Spleen (tissue), 11 donors: Measurements from ENCODE around the gene UBXN11. TPM values are rescaled to one million over a fixed set of nuclear protein-coding genes. Genes with fewer than 3 reads are reported as not detected.
A peak's percentile ranks its signal among the peaks of the same experiment; 100 is the strongest.
"Not testable (repeated sequence)": the region's sequence is repeated elsewhere in the genome, so short reads cannot be mapped to it uniquely, and the experiment has no call there.

Experiments
- DNase-seq: peaks from one replicate; pipeline ENCODE4 v3.0.0-alpha.2; 2020
- H3K27ac ChIP-seq, 8 donors: fragments of 200-600 bp; sonication (generic) in 7 of 8; 1 replicate in 4 of 8; 2 replicates in 4 of 8; pipeline versions ENCODE4 v1.5.0 to v1.8.0; 2016 to 2021; ENCODE audit warnings: inconsistent platforms in 4 of 8, mild to moderate bottlenecking in 4 of 8, moderate library complexity in 1 of 8
- H3K27me3 ChIP-seq, 7 donors: fragments of 200-600 bp; sonication (generic) in 6 of 7; replicated peaks in 1 of 7; 1 replicate in 4 of 7; 2 replicates in 3 of 7; pipeline versions ENCODE4 v1.5.0 to v1.8.0; 2016 to 2021; ENCODE audit warnings: inconsistent platforms in 3 of 7, mild to moderate bottlenecking in 1 of 7
- H3K36me3 ChIP-seq, 6 donors: fragments of 200-600 bp; sonication (generic) in 5 of 6; 1 replicate in 4 of 6; 2 replicates in 2 of 6; pipeline versions ENCODE4 v1.5.0 to v1.8.0; 2016 to 2021; ENCODE audit warnings: inconsistent platforms in 2 of 6
- H3K4me1 ChIP-seq, 6 donors: fragments of 200-600 bp; sonication (generic) in 5 of 6; 1 replicate in 3 of 6; 2 replicates in 3 of 6; pipeline versions ENCODE4 v1.5.0 to v1.8.0; 2016 to 2021; ENCODE audit warnings: inconsistent platforms in 3 of 6
- H3K4me3 ChIP-seq, 8 donors: fragments of 200-600 bp; sonication (generic) in 7 of 8; 1 replicate in 4 of 8; 2 replicates in 4 of 8; pipeline versions ENCODE4 v1.5.0 to v1.8.0; 2016 to 2021; ENCODE audit warnings: inconsistent platforms in 4 of 8, mild to moderate bottlenecking in 4 of 8, moderate library complexity in 2 of 8
- H3K9me3 ChIP-seq, 8 donors: fragments of 200-600 bp; sonication (generic) in 7 of 8; 1 replicate in 4 of 8; 2 replicates in 4 of 8; pipeline versions ENCODE4 v1.5.0 to v1.8.0; 2016 to 2021; ENCODE audit warnings: inconsistent platforms in 4 of 8
- POLR2A ChIP-seq, 3 donors: fragments of 450-650 bp; IDR thresholded peaks; one replicate each; pipeline ENCODE4 v1.5.1; 2017; ENCODE audit warnings: antibody characterized with exemption in 3 of 3, mild to moderate bottlenecking in 1 of 3
- POLR2AphosphoS5 ChIP-seq, 3 donors: sonication (generic); formaldehyde crosslinking; IDR thresholded peaks; one replicate each; pipeline ENCODE4 v1.5.1; 2017; ENCODE audit warnings: antibody characterized with exemption in 3 of 3
- WGBS, 5 donors: extraction: QIAGEN DNeasy Blood & Tissue Kit in 3 of 5; methylation state at CpG; one replicate each; pipeline versions ENCODE4 v1.1.5 to v1.1.7; 2013 to 2018; 5-methylcytosine and 5-hydroxymethylcytosine counted together
- intact Hi-C: fragments of 100-400 bp; cut with DNase I; formaldehyde crosslinking; loops from one replicate; pipeline ENCODE4 v1.15.0; 2023; ENCODE audit warnings: low total_unique reads
- polyA plus RNA-seq, 3 donors: library from polyadenylated mRNA; stranded (reverse); fragments of 200-250 nt; gene quantifications; one replicate each; pipeline ENCODE4 v1.2.1, GENCODE V29; 2013
- total RNA-seq, 7 donors: library from RNA; depleted of rRNA in 3 of 7; stranded (reverse); fragments of >200 nt in 3 of 7; fragmentation: NEBNext Ultra II Directional in 4 of 7; extraction: Animal tissue kit (Norgen Biotek cat#: 25700) in 4 of 7; gene quantifications; one replicate each; pipeline versions ENCODE4 v1.1.0 to v1.2.1, GENCODE V29; 2016 to 2021
- TF ChIP-seq, protein P1 (sequence below), 11 experiments: fragments of 200-600 bp in 7 of 11; fragments of 450-650 bp in 4 of 11; sonication (generic) in 4 of 11; IDR thresholded peaks in 8 of 11; conservative IDR thresholded peaks in 3 of 11; 1 replicate in 7 of 11; 2 replicates in 4 of 11; pipeline versions ENCODE4 v1.4.0 to v1.8.0; 2016 to 2021; ENCODE audit warnings: antibody characterized with exemption in 11 of 11, inconsistent platforms in 4 of 11, mild to moderate bottlenecking in 1 of 11
- donor health status: healthy with polysubstance abuse.
- donor health status: DM: no; HTN: no; CAD: no; lungs with moderate emphysema.
- donor health status: DM: no; HTN: no; CAD: no.
- donor health status: Bipolar disorder and iron deficiency.
- donor health status: healthy.
- donor health status: DM: no; HTN: no; CAD: no.
- donor health status: DM: yes; HTN: yes; CAD: no.

Gene UBXN11
- total and polyA plus RNA-seq, 10 donors: 25.1 to 67.8 (median 49.2) TPM

DNA sequence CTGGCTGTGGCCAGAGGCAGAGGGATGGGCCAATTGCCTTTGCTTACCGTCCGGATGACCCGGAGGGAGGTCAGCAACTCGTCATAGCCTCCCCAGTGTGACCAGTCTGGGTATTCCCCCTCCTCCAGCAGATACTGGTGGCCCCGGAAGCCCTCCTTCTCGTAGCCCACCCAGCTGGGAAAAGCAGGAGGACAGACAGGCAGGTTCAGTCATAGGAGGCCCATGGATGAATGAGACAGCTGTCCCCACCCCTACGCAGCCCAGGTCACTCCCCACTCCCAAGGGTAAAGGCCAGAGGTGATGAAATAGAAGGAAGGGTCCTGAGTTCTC, 30.7 kb upstream of the UBXN11 start:
- Histone ChIP-seq H3K36me3 (no peaks in the 10 kb centered on the region), H3K4me3 (peak overlapping the region in 1 of 8 donors; percentile 82), H3K27ac (peak overlapping the region in 1 of 8 donors; percentile 66), H3K27me3 (peaks cover 0 to 41% (median 12%) of the 10 kb centered on the region in 7 donors), H3K4me1 (peaks cover 0 to 29% (median 22%) of the 10 kb centered on the region in 6 donors), H3K9me3 (no peaks in the 10 kb centered on the region)
- TF ChIP-seq, protein P1, sequence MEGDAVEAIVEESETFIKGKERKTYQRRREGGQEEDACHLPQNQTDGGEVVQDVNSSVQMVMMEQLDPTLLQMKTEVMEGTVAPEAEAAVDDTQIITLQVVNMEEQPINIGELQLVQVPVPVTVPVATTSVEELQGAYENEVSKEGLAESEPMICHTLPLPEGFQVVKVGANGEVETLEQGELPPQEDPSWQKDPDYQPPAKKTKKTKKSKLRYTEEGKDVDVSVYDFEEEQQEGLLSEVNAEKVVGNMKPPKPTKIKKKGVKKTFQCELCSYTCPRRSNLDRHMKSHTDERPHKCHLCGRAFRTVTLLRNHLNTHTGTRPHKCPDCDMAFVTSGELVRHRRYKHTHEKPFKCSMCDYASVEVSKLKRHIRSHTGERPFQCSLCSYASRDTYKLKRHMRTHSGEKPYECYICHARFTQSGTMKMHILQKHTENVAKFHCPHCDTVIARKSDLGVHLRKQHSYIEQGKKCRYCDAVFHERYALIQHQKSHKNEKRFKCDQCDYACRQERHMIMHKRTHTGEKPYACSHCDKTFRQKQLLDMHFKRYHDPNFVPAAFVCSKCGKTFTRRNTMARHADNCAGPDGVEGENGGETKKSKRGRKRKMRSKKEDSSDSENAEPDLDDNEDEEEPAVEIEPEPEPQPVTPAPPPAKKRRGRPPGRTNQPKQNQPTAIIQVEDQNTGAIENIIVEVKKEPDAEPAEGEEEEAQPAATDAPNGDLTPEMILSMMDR (IDR thresholded peaks at IDR 0.05 in 8 of 11, conservative IDR thresholded peaks at IDR 0.05 in 3 of 11): no peak
- TF ChIP-seq POLR2AphosphoS5 (IDR thresholded peaks at IDR 0.05) (no peak), POLR2A (IDR thresholded peaks at IDR 0.05) (no peak)
- intact Hi-C loops: no loop called here
- 88 to 96% (median 92%) methylated on average over 7 of the region's 7 CpGs for WGBS, 5 donors
- DNase-seq: no peak

DNA sequence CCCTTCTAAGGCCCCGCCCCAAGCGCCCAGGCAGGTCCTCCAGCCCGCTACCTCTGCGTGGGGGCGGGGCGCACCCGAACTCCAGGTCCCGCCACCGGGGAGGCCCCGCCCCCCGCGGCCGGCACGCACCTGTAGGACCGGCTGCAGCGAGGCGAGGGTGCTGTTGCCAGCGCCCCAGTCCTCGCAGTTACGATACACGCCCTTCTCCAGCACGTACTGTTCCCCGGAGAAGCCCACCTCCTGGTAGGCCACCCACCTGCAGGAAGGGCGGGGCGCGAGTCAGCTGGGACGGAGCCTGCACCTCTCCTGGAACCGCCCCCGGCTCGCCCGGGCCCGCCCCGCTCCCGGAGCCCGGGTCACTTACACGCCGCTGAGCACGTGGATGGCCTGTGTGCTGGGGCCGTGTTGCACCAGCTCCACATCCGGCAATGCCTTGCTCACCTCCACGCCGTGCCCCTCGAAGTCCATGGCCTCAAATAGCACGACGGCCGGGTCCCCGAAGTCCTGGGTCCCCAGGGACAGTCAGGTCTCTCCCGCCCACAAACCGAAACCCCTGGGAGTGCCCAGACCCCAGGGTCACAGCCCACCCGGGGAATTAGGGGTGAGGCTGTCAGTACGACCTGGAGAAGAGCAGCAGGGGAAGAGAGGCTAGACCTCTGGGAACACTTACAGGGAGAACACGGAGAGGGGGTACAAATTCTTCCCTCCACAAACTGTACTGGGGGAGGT, 30.2 kb upstream of the UBXN11 start:
- peaks cover 0 to 41% (median 16%) of the 10 kb centered on the region in 7 donors for H3K27me3 ChIP-seq
- peak overlapping the region; percentile 34 to 82 (median 57) for H3K4me3 ChIP-seq
- TF ChIP-seq POLR2A (IDR thresholded peaks at IDR 0.05) (no peak), POLR2AphosphoS5 (IDR thresholded peaks at IDR 0.05) (peak in 1 of 3 donors; percentile 48)
- TF ChIP-seq, protein P1 (IDR thresholded peaks at IDR 0.05 in 8 of 11, conservative IDR thresholded peaks at IDR 0.05 in 3 of 11): peak in 1 of 11 experiments; percentile 15
- 11 to 47% (median 13%) methylated on average over 9 to 52 of the region's 52 CpGs for WGBS, 5 donors
- DNase-seq: peak; percentile 96
- no peaks in the 10 kb centered on the region for H3K36me3 ChIP-seq
- H3K27ac ChIP-seq: peak overlapping the region in 5 of 8 donors; percentile 1 to 71 (median 42)
- intact Hi-C loops: no loop called here
- H3K4me1 ChIP-seq: peaks cover 0 to 29% (median 22%) of the 10 kb centered on the region in 6 donors
- H3K9me3 ChIP-seq: no peaks in the 10 kb centered on the region

DNA sequence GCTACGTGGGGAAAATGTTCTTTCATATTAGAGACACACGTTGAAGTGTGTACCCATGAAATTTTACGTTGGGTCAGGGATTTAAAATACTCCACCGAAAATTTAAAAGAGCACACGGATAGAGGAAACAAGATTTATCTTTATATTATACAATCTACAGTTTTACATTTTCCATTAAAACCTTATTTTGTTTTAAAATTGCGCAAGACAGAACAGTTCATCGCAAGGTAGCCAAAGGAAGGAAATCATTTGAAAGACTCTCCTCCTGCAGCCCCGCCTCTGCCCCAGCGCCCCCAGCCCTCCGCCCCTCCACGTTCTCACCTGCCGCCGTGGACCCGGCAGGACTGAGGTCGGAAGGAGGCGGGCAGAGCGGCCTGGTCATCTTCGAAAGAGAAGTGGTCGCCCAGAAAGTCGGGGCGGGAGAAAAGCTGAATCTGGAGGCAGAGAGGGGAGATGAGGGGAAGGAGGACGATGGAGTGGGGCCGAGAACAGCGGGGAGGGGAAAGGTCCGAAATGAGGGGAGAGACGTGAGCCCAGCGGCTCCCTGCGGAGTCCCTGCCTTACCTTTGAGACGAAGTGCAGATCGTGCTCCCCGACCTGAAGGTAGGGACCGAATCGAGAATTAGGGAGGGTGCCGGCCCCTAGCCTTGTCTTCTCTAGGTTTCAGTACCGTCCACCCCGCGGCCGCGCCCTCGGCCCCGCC, 29.5 kb upstream of the UBXN11 start:
- Histone ChIP-seq H3K4me1 (peaks cover 0 to 29% (median 22%) of the 10 kb centered on the region in 6 donors), H3K36me3 (peaks cover 0 to 6% (median 0%) of the 10 kb centered on the region in 6 donors), H3K9me3 (no peaks in the 10 kb centered on the region), H3K4me3 (peak overlapping the region; percentile 34 to 82 (median 57)), H3K27me3 (peaks cover 0 to 41% (median 20%) of the 10 kb centered on the region in 7 donors), H3K27ac (peak overlapping the region in 4 of 8 donors; percentile 14 to 71 (median 54))
- WGBS, 5 donors: 2 to 4% (median 3%) methylated on average over 33 to 41 of the region's 41 CpGs
- DNase-seq: no peak
- TF ChIP-seq, protein P1 (IDR thresholded peaks at IDR 0.05 in 8 of 11, conservative IDR thresholded peaks at IDR 0.05 in 3 of 11): no peak
- TF ChIP-seq POLR2AphosphoS5 (IDR thresholded peaks at IDR 0.05): peak in 2 of 3 donors; percentile 29
- intact Hi-C loops: no loop called here

DNA sequence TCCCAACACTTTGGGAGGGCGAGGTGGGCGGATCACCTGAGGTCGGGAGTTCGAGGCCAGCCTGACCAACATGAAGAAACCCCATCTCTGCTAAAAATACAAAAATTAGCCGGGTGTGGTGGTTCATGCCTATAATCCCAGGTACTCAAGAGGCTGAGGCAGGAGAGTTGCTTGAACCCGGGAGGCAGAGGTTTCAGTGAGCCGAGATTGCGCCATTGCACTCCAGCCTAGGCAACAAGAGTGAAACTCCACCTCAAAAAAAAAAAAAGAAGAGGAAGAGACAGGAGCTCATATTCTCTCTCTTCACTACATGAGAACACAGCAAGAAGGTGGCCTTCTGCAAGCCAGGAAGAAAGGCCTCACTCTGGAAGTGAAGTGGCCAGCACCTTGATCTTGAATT, 26.9 kb upstream of the UBXN11 start:
- H3K4me3 ChIP-seq, intact Hi-C loops, H3K9me3 ChIP-seq, DNase-seq, H3K27ac ChIP-seq: not testable (repeated sequence)
- peaks cover 0 to 29% (median 22%) of the 10 kb centered on the region in 6 donors for H3K4me1 ChIP-seq
- H3K36me3 ChIP-seq: peaks cover 0 to 12% (median 0%) of the 10 kb centered on the region in 6 donors
- 82 to 91% (median 85%) methylated on average over 8 of the region's 8 CpGs for WGBS, 5 donors
- peaks cover 0 to 41% (median 21%) of the 10 kb centered on the region in 7 donors for H3K27me3 ChIP-seq
